ENCODE measurements around the gene NUCKS1. TPM values are rescaled to one million over a fixed set of nuclear protein-coding genes. Genes with fewer than 3 reads are reported as not detected.

The NUCKS1 gene
- total RNA-seq, 2 experiments from 2014 or later: 150 to 159 TPM

- ChIA-PET CTCF (no interaction called here), POLR2A (no interaction called here)
These were observed 61.6 kb downstream of the NUCKS1 start for GRCh38 chr1:205688171-205689080.

- ChIA-PET POLR2A (no interaction called here), CTCF (no interaction called here)
These were observed 62.7 kb downstream of the NUCKS1 start for GRCh38 chr1:205687242-205687641.

DNA sequence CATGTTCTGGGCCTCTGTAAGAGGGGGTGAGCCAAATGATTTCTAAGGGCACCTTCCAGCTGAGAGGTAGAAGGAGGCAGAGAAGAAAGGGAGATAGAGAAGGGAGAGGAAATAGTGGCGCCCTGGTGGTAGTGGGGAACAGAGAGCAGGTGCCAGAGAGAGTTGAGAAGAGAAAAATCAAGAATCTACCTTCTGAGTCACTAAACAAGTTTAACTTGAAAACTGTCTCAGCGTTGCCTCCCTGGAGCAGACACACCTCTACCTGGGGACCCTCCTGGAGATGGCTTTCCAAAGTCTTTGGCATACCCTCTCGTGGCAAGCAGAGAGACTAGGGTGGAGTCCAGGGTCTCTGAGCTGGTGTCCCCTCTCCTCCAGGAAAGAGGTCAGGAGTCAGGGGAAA, 68.6 kb downstream of the NUCKS1 start:
- ChIA-PET POLR2A (no interaction called here), CTCF (interaction anchor here (0.8 to 1.9 kb wide), 2 partner anchors 22 to 30 kb away, joined by 3 to 8 read pairs; no protein-coding TSS in a partner anchor)

DNA sequence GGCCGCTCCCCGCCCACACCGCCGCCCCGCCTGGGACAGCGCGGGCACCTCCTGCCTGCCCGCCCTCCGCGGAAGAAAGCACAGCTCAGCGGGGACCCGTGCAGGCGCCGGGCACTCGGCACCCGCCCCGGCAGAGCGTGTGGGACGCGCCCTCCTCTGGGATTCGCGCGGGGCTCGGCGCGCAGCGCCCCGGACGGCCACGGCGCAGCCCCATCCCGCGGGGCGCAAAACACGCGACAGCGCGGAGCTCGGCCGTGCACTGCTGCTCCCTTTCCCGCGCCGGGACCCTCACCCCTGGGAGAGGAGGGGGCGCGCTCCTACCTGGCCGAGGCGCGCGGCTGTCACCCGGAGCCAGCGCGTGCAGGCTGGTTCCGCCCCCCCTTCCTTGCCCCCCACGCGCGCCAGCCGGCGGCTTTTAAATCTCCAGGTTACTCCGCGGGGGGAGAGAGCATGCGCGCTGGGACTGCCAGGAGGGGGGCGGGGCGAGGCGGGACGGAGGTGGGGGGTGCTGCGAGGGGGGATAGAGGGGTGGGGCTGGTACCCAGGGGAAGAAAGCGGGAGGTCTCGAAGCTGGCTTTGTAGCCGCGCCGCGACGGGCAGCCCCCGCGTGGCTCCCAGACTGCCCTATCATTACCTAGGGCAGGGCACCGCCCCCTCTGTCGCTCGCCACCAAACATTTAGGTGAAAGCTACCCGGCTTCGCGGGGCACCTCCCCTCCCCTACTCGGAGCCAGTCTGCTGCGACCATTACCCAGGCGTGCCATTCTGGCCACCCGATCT, 69.7 kb downstream of the NUCKS1 start, which contains the start of gene SLC45A3:
Gene SLC45A3 (minus strand): TSS at position 437 of the 779 bp plus-strand sequence. CDS start 15,853 bp downstream, outside the sequence.
- CTCF ChIA-PET: interaction anchor here (0.6 to 1.9 kb wide), 5 partner anchors 22 to 123 kb away, joined by 3 to 9 read pairs (median 4); no protein-coding TSS in a partner anchor

DNA sequence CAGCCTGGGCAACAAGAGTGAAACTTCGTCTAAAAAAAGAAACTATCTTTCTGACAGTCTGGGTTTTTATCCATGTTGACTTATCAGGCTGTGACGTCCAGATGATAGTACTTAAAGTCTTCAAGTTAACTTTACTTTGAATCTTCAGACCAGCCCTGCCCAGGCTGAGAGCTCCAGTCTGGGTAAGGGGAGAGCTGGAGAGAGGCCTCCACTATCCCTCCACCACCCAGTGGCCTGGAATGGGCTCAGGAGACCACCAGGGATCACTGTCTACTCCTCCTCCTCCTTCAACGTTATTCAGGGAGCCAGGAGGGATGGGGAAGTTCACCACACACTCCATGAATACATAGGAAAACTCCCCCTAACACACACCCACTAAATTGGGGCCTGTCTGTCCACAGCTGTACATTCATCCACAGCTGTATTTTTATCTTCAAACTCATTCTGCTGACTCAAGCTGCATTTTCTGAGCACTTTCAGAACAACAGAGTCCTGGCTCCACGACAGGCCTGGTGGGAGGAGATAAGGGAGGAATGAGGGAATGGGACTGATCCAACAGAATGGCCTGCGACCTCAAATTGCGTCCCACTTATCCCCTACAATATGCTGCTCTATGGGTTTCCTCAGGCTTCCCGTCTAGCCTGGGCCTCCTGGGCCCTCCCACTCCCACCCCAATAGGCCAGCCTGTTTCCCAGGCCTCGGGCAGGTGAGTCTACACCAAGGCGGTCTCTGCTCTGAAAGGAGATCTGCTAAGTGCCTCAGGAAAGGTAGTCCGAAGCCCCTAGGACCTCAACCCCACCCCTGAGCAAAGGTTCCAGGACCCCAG, 71.5 kb downstream of the NUCKS1 start:
- POLR2A ChIA-PET: no interaction called here
- CTCF ChIA-PET: interaction anchor here (0.7 to 1.8 kb wide), 4 partner anchors 20 to 283 kb away, joined by 3 to 9 read pairs (median 4); no protein-coding TSS in a partner anchor

More for the DNA sequence above, 69.7 kb downstream of the NUCKS1 start, which contains the start of gene SLC45A3:
- POLR2A ChIA-PET: interaction anchor here (0.5 to 1.2 kb wide), 5 partner anchors 28 to 367 kb away, joined by 3 read pairs; partner anchors contain the start of genes ELK4 and RAB29

DNA sequence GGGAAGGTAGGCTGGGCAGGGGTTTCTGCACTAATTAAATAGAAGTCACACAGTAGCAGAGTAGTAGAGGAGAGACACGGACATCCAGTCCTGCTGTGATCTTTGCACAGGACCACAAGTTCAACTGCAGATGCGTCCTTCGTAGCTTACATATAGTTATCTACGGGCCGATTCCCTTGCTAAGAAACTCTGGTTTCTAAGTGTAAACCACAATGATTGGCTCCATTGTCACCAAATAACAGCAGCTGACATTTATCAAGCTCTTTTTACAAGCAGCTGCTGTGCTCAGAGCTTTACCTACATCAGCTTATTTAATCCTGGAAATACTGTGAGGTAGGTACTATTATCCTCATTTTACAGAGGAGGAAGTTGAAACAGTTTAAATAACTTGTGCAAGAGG, 72.8 kb downstream of the NUCKS1 start:
- CTCF ChIA-PET: interaction anchor here (0.6 to 1.4 kb wide), 2 partner anchors 19 to 193 kb away, joined by 3 to 10 read pairs; no protein-coding TSS in a partner anchor
- POLR2A ChIA-PET: no interaction called here

DNA sequence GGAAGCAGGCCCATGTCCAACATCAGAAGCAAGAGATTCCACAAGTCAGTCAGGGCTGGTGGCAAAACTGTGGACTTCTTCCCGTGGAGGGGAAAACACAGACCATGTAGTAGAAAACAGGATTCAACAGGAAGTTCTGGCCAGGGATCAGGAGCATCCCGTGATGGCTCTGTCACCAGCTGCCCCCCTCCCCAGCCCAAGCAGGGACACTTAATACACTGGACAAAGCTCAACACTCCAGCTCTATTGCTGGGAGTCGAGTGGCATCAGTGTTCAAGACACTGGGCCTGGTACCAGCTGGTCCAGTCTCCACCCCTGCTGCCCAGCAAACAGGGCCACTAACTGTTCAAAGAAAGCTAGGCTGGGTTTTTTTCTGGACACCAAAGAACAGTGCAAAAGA, 73.4 kb downstream of the NUCKS1 start:
- ChIA-PET CTCF (interaction anchor here (1.4 kb wide), 1 partner anchor 19 kb away, joined by 10 read pairs; no protein-coding TSS in a partner anchor), POLR2A (no interaction called here)

DNA sequence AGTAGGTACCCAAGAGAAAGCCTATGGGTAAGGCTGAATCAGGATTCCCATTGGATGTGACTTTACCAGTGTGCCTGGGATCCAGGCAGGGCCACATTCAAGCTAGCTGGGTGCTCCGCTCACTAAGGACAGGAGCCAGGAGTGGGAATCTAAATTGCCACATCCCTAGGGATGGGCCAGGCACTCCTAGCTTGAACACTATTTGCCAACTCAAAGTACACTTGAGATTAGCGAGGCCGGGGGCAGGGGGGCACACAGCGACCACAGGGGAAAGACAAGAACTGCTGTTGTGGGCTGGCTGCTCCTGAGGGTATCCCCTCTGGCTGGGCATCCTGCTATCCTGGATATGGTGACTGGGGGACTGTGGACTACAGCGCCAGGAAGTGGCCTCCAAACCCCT, 74.0 kb downstream of the NUCKS1 start:
- POLR2A ChIA-PET: no interaction called here
- CTCF ChIA-PET: no interaction called here

DNA sequence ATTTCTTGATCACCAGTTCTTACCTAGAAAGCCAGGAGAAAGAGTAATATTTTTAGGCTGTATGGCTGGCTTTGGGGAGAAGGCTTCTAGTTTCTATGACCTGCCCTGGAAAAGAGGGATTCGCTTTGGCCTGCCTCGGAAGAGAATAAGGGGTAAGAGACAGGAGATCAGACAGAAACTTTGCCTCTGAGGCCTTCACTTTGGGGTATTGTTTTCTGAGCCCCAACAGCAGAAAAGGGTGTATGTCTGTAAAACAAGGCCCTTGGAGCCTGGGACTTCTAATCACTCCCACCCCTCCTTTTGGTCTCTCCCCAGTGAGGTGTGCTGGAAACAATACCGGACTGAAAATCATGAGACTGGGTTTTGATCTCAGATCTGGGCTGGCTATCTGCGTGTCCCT, 74.7 kb downstream of the NUCKS1 start:
- CTCF ChIA-PET: no interaction called here

GRCh38 chr1:205672970-205673369, 77.0 kb downstream of the NUCKS1 start:
- ChIA-PET CTCF (interaction anchor here (0.8 to 2.4 kb wide), 2 partner anchors 15 to 776 kb away, joined by 3 to 8 read pairs; no protein-coding TSS in a partner anchor), POLR2A (no interaction called here)

More for the DNA sequence above, 74.7 kb downstream of the NUCKS1 start:
- POLR2A ChIA-PET: no interaction called here

- POLR2A ChIA-PET: no interaction called here
- CTCF ChIA-PET: interaction anchor here (0.8 to 2.4 kb wide), 2 partner anchors 15 to 777 kb away, joined by 3 to 8 read pairs; no protein-coding TSS in a partner anchor
These were observed 77.5 kb downstream of the NUCKS1 start for GRCh38 chr1:205672395-205672889.

- ChIA-PET CTCF (interaction anchor here (0.6 to 2.4 kb wide), 2 partner anchors 13 to 279 kb away, joined by 3 to 8 read pairs; no protein-coding TSS in a partner anchor), POLR2A (no interaction called here)
These were observed 79.2 kb downstream of the NUCKS1 start for GRCh38 chr1:205670611-205671430.

DNA sequence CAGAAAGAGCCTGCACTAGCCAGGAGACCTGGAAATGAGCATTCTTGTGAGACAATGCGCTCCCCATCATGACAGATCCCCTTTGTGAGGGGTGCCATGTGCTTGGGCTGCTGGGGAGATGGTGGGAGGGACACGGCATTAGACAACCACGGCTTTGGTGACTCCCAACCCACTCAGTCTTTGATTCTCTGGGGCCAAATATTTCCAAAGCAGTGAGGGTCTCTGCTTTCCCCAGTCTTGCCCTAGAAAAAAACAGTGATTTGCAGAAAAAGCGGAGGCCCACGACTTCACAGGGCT, 79.9 kb downstream of the NUCKS1 start:
- ChIA-PET POLR2A (no interaction called here), CTCF (no interaction called here)

DNA sequence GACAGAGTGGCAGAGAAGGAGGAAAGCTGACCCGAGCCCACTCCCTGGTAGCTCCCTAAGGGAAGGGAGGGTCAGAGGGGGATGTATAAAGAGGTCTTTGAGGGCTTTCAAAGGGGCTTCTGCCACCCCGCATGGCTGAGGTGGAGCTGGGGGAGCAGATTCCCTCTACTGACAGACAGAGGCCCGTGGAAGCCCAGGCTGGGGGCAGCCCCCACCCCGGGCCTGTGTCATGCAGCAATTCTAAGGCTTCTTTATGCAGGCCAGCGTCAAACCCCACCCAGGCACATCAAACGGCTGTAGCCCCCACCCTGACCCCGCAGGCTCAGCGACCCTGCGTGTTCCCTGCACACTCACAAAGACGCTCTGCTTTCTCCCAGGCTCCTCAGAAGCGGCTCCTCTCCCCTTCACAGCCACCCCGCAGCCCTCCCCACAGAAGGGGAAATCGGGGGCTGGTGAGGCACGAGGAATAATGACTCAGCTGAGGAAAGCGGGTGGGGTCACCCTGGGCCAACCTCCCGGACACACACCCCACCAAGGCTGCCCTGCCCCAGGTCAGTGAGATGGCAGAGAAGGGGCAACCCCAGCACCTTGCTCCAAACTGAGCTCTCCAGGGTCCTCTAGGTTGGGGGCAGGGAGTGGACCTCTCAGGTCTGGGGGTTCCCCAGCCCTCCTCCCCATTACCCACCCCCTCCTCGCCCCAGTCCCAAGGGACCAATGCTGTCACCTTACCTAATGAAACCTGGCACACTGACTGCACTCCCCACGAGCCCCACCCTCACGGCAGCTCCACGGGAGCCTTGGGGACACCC, 80.4 kb downstream of the NUCKS1 start:
- ChIA-PET CTCF (interaction anchor here (4.5 kb wide), 1 partner anchor 12 kb away, joined by 25 read pairs; no protein-coding TSS in a partner anchor), POLR2A (no interaction called here)

GRCh38 chr1:205668951-205669340, 81.0 kb downstream of the NUCKS1 start:
- CTCF ChIA-PET: interaction anchor here (4.5 kb wide), 1 partner anchor 11 kb away, joined by 25 read pairs; no protein-coding TSS in a partner anchor
- POLR2A ChIA-PET: no interaction called here

DNA sequence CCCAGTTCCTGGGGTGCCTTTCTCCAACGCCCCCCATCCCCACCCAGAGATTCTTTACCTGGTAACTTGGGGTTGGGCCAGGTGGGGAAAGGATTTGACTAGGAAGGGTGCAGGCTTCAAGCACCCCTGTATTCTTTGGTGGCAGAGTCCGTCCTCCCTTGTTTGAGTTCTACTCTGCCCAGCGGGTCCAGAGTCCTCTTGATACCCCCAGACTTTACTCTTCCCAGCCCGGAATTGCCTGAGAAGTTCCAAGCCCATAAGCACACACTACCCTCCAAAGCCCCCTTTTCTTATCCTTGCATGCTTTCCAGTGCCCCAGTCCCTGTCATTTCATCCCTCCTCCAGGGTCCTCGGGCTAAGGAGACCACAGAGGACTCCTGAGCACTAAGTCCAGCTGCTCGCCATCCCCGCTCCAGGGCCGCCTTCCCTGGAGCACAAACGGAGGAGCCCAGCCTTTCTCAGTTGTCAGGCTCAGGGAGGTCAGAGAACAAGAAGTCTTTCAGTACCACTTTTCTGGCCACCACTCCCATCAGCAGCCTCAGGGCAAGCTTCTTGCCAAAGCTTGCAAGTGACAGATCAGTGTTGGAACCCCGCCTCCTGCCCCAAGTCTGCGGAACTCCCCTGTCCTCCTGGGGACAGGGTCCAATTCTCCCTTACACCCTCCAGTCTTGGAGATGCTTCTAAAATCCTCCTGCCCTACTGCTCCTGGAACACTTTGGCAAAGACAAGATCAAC, 81.9 kb downstream of the NUCKS1 start:
- CTCF ChIA-PET: interaction anchor here (0.7 to 4.5 kb wide), 2 partner anchors 11 to 37 kb away, joined by 3 to 25 read pairs; no protein-coding TSS in a partner anchor
- POLR2A ChIA-PET: no interaction called here

Measured in activated CD8-positive, alpha-beta memory T cell treated with anti-CD3 and anti-CD28 coated beads for 36 hours (primary cell).